Limb (tissue), 2 donors: ENCODE data around the gene AMN.
"Not testable (repeated sequence)": the region's sequence is repeated elsewhere in the genome, so short reads cannot be mapped to it uniquely, and the experiment has no call there.

Experiments used
- DNase-seq, 2 donors: peaks; one replicate each; pipeline ENCODE4 v3.0.0-alpha.2; 2016; ENCODE audit errors: extremely low spot score in 2 of 2

AMN gene

DNA sequence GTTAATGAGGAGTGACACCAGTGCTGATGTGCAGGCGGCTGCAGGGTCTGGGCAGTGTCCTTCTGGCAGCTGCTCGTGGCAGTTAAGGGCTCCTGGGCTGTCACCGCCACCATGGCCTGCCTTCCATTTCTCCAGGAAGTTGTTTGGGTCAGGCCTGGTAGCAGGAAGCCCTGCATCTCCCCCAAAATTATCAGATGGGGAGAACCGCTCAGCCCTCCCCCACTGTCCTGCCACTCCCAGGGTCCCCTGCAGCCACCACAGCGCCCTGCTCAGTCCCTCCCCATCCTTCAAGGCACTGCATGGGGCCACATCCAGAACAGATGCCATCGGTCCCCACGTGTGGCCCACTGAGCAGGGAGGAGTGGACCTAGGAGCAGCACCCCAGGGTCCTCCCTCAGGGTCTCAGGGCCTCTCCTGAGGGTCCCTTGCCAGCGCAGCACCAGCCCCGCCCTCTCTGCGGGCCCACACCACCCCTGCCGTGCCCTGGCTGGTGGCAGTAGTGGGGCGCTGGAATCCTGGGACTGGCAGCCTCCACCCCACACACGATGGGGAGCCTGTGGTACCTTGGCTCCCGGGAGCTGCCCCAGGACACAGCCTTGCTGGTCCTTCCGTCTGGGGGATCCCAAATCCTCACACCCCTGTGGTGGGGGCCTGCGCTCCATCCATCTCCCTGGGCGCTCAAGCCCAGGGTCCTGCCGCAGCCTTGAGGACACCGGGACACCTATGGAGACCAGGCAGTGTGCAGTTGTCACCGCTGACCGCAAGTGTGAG, 10.3 kb upstream of the AMN start:
- DNase-seq = no peak

DNA sequence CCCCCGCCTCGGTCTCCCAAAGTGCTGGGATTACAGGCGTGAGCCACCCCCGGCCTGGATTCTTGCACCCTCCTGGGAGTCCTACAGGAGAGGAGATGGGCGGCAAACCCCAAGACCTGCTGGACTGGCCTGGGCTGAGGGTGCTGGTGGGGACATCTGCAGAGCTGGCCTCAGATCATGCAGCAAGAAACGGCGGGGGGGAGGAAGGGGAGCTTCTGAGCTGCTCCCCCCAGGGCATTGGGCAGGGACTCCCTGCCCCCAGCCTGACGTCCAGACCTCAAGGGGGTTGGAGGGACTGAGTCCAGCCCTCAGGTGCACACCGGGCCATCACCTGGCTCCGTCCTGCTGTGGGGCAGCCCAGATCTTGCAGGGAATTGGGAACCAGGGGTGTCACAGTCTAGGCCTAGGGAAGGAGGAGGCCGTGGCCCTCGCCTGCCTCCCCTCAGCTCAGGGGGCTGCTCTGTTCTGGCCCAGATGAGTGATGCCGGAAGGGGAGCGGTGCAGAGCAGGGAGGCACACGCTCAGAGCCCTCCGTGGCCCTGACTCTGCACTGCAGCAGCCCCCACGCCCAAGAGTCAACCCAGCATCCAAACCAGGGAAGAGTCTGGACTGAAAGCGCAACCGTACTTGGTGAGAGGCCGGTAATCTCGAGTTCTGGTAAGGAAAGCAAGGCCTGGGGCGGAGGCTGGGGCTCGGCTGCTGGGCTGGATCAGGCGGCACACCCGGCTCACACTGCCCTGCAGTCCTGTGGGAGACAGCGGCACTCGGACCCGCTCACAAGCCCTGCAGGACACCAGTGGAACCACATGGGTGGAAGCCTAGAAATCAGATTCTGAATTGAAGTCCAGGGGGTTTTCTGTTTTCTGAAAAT, 8.9 kb upstream of the AMN start:
- DNase-seq = no peak

DNA sequence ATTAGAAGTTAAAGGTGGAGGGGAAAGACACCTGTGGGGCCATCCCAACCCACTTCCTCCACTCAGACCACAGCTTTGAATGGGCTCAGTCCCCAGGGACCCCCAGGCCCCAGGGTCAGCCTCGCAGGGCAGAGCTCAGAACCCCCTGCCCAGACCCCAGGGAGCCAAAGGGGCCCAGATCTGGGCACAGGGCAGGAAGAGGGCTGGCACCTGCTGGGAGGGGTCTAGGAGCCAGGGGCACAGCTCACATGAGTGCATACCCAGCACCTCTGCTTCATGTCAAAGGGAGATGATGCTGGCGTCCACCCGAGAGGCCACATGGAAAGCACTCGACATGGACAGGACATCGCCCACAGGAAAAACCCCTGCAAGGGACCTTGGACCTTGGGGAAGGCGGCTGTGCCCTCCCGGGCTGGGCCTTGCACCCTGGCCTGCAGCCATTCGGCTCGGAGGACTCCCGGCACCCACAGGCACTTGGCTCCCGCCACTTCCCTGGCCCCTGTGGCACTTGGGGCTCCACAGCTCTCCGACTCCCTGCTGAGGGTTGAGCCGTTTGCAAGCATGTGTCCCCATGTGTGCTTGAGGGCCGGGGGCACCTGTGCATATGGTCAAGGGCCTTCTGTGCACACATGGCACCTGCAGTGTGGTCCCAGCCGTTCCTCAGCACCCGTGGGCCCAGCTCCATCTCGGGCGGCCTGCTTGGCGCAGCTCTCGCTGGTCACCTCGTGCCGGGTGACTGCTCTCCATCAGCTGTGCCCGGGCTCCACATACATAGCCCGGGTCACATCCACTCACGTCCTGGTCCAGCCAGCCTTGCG, 7.8 kb upstream of the AMN start:
- no peak for DNase-seq

DNA sequence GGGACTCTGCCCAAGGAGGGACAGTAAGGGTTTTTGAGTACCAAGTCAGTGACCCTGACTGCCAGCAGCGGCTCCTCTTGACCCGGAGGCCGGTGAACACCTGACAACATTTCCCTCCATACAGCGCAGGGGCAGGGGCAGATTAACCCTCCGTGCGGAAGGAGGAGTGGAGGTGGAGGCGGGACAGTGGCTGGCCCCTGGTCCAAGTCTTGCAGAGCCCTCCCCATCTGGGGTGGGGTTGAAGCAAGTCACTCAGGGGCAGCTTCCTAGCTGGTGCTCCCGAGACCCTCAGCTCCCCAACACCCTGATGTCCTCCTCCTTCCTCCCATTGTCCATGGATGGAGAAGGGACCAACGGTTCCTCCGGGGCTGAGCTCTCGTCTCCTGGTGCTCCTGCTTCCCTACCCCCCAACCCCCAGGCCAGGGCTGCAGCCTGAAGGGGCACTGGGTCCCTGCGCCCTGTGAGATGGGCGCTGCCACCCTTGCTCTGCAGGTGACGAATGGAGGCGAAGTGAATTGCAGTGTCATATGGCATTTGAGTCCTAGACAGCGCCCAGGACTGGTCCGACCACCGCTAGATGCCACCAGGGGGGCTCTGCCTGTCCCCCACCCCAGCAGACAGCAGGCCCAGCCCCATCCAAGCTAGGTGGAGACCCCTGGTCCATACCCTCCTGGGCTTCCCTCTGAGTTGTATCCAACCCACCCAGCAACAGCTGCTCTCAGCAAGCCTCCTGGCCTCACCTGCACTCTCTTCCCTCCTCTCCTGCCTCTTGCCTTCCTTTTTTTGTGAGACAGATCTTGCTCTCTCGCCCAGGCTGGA, 7.0 kb upstream of the AMN start:
- no peak for DNase-seq

DNA sequence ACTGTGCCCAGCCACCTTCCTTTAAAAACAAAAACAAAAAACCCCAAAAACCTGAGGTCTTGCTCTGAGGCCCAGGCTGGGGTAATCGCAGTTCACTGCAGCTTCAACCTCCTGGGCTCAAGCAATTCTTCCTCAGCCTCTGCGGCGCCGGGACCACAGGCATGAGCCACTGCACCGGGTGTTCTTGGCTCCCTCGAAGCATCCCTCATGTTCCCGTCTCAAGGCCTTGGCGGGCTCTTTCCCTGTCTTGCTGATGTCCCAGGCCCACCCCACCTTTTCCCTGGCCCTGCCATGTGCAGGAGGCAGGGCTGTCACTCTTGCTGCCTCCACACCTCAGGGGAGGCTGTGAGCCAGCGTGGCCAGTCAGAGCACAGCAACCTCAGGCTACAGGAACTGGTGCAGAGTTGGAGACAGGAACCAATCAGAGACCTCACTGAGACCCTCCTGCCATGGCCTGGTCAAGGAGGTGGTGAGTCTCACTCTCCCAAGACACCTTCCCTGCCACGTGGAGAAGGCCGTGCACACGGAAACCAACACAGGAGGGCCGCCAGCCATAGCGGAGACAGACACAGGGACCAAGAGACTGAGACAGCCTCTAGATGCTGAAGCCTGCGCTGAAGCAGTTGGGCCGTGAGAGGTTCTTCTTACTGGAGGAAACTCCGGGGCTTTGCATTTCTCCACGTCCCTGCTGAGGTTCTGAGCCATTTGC, 6.0 kb upstream of the AMN start:
- DNase-seq = no peak

DNA sequence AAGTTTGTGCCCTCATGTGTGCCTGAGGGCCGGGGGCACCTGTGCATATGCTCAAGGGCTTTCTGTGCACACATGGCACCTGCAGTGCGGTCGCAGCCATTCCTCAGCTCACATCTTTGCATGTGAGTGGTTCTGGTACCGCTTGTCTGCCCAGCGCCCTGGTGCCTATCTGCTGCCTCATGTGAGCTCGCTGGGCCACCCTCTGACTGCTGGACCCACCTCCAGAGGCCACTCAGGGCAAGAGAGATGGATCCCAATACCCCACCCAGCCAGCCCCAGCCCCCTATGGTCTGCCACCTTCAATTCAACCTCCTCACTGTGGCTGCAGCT, 5.4 kb upstream of the AMN start:
- no peak for DNase-seq

DNA sequence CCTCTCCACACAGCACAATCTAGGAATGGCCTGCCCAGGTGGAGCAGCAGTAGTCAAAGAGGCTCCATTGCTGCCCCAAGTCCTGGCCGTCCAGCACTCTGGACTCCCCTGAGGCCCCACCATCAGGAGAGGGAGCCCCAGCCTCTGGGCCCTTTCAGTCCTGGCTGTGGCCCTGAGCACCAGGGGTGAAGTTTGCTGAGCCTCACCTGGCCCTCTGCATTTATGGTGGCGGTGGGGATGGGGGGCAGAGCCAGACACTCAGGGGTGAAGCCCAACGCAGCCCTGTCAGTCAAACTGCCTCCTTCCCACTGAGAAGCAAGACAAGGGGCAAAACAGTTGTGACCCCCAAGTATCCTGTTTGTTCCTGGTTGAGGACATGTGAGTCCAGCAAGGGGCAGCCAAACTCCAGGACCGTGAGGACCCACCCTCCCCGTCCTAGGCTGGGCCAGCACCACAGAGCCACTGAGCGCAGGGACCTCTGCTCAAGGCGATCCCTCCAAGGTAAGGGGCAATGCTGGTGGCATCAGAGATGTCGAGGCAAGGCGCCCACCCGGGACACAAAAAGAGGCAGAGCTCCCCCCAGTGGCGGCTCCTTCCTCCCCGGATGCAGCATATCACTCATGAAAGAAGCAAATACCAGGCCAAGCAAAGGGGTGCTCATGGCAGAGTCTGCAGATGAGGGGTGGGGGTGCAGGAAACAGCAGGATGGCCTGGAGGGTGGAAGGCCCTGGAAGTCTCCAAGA, 4.8 kb upstream of the AMN start:
- DNase-seq = peak in 1 of 2 donors; percentile 71

DNA sequence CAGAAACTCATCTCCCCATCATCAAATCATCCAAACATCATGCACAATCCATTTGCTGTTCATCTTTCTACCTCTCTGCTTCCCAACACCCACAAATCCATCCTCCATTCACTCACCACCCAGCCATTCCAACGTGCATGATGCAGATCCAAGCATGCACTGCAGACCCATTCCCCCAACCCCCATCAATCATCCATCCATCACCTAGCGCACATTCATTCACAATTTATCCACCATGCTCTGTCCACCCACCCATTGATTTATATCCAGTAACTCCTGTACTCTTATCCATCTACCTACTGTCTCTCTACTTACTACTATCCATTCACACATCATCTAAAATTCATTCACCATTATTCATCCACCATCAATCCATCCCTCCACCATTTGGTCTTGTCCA, 4.0 kb upstream of the AMN start:
- DNase-seq = no peak

DNA sequence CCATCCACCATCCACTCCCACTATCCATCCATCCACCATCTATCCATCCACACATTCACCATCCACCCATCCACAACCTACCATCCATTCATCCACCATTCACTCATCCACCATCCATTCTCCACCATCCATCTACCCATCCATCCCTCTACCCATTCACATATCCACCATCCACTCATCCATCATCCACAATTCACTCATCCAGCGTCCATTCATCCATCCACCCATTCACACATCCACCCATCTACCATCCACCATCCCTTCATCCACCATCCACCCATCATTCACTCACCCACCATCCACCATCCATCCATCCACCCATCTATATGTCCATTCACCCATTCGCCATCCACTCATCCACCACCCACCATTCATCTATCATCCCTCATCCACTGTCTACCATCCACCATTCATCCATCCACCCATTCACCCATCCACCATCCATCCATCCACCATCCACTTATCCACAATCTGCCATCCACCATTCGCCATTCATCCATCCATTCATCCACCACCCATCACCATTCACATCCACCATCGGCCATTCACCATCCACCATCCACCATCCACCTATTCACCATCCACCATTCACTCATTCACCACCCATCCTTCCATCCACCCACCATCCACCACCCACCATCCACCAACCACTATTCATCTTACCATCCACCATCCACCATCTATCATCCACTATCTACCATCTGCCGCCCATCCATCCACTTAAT, 2.0 kb upstream of the AMN start:
- no peak for DNase-seq

DNA sequence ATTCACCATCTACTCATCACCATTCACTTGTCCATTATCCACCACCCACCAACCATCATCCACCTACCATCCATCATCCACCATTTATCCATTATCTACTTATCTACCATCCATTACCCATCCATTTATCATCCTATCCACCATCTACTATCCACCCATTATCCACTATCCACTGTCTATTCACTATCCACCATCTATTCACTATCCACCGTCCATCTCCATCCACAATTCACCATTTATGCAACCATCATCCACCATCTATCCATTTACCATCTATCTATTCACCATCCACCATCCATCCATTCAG, 1.5 kb upstream of the AMN start:
- DNase-seq = no peak

DNA sequence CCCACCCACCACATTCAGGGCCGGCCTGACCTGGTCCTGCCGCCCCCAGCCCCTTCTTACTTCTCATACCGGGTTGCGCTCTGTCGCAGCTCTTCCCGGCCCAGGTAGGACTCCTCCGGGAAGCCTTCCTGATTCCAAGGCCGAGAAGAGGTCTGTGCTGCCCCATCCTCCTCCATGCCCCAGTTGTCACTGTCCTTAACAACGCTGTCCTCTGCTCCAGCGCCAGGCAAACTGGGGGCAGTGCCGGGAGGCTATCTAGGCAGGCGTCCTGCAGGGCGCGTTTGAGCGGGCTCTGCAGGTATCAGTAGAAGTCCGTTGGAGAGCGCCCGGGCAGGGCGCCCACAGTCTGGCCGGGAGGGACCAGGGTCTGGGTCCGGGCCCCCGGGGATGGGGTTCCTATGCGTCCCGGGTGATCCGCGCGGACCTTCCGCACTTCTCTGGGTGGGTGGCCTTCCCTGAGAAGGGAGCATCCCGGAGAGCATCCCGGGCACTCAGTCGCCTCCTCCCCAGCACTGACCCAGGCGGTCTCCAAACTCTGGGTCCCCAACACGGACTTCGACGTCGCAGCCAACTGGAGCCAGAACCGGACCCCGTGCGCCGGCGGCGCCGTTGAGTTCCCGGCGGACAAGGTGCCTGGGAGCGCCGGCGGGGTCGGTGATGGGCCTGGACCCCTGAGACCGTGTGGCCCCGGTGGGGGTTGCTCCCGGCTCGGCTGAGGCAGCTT, 900 bp downstream of the AMN start:
- DNase-seq = no peak

DNA sequence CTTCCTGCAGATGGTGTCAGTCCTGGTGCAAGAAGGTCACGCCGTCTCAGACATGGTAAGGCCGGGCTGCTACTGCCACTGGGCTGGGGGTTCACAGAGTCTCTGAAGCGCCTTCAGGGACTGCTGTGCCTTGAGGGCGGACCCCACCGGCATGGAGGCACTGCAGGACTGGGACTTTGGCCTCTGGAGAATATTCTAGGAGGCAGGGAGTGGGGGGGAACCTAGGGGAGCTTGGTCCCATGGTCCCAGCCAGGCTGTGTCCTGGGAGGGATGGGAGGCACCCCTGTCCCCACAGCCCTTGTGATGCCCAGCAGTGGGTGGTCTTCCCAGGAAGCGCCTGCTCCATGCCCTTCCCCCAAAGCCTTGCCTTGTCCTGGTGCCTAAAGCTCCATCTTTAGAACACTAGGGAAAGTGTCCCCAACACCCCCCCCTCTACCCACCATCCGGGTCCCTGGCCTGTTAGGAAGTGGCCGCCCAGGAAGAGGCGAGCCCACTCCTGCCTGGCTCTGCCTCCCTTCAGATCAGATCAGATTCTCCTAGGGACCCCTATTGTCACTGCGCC, 1.5 kb downstream of the AMN start:
- no peak for DNase-seq

DNA sequence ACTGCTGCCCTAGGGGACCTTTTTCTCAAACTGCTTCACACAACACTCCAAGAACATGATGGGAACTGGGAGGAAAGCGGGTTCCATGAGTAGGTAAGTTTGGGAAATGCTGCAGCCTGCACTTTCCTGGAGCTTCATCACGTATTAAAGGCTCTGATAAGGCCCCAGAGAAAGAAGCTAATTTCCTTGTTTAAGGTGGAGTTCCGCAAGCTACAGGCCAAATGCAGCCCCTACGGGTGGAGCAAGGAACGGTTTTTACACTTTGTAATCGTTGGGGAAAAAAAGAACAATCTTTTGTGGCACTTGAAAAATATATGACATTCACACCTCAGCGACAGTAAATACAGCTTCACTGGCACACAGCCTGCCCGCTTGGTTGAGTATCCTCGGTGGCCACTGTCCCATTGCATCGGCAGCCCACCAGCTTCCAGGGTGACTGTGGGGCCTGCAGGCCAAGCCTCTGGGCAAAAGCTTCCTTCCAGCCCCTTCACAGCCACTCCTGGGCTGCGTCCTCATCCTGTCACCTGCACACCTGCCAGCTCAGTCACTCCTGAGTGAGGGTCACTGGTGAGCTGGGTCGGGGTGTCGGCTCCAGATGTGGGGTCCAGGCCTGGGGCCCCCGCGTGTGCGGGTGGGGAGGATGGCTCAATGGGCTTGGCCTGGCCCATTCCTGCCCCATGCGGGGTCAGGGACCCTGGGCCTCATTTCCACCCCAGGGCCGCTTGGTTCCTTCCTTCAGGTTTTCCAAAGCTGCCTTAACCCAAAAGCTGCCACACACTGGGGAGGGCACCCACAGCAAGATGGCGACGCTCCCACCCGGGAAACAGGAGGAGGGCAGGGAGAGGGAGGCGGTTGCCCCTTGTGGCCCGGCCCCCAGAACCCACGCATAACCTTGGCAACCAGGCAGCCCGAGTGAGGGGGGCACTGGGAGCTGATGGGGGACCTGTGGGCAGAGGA, 2.4 kb downstream of the AMN start:
- DNase-seq = no peak

DNA sequence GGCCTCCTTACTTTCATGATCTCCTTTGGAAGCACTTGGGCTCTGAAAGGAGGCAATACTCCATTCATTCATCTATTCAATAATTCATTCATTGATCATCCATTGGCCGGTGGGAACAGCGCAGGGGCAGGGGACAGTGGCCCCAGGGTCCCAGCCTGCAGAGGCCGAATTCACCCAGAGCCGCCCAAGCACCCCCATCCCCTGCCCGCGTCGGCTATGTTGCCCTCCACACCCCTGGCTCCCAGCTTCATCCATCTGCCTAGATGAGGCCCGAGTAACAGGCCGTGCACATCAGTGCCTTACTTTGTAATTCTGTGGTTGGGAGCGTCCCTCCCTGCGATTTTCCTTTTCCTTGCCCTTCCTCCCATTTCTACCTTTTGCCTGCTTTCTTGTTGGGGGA, 3.2 kb downstream of the AMN start:
- no peak for DNase-seq

DNA sequence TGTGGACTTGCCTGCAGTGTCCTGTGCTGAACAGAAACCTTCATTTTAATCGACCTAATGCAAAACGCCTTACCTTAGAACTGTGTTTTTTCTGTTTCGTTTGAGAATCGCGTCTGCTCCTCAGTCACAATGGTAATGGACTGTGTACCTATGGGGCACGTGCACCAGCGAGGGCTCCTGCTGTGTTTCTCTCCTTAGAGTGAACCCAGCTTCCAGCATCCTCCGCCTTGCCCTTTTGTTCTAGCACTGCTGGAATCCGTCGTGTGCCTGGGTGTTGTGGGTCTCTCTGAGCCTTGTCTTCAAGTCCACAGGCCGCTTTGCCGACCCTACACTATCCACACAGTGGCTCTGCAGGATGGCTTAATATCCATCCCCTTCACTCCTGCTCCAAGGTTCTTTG, 3.6 kb downstream of the AMN start:
- DNase-seq = no peak

DNA sequence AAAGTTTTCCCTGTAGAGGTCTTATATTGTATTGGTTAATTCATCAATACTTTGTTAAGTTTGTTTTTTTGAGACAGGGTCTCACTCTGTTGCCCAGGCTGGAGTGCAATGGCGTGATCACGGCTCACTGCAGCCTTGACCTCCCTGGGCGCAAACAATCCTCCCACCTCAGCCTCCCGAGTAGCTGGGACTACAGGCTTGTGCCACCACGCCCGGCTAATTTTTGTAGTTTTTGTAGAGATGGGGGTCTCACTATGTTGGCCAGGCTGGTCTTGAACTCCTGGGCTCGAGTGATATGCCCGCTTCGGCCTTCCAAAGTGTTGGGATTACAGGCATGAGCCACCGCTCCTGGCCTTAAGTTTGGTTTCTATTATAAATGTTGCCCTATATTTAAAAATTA, 4.4 kb downstream of the AMN start:
- not testable (repeated sequence) for DNase-seq

DNA sequence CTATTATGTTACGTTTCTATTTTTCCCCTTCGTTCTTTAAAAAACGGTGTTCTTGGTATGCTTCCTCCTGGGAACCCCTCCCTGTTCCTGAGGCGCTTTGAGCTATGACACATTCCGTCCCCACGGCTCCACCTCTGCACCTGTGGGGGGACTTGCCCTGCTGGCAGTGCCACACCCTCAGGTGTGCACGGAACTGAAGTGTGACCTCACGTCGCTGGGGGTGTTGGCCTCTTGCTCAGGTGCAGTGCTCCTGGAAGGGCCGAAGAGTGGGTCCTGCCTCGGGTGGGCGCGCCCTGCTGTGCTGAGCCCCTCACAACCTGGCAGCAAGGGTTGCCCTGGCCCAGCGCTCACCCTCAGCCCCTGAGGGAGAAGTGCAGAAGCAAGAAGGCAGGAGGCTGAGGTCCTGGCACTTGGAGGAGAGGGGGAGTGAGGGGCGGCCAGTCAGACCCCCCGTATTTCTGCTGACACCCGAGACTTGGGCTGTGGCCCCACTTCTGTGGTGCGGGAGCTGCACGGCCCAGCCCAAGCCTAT, 4.9 kb downstream of the AMN start:
- no peak for DNase-seq
